Measurements from ENCODE around the gene KLHL30. TPM values are rescaled to one million over a fixed set of nuclear protein-coding genes. Genes with fewer than 3 reads are reported as not detected.
A peak's percentile ranks its signal among the peaks of the same experiment; 100 is the strongest.
"Not testable (repeated sequence)": the region's sequence is repeated elsewhere in the genome, so short reads cannot be mapped to it uniquely, and the experiment has no call there.

KLHL30 gene
- polyA plus RNA-seq, 1 donor (not counting 4 experiments of a cell fraction or from before 2014, with no cell fraction given), result not detected

DNA sequence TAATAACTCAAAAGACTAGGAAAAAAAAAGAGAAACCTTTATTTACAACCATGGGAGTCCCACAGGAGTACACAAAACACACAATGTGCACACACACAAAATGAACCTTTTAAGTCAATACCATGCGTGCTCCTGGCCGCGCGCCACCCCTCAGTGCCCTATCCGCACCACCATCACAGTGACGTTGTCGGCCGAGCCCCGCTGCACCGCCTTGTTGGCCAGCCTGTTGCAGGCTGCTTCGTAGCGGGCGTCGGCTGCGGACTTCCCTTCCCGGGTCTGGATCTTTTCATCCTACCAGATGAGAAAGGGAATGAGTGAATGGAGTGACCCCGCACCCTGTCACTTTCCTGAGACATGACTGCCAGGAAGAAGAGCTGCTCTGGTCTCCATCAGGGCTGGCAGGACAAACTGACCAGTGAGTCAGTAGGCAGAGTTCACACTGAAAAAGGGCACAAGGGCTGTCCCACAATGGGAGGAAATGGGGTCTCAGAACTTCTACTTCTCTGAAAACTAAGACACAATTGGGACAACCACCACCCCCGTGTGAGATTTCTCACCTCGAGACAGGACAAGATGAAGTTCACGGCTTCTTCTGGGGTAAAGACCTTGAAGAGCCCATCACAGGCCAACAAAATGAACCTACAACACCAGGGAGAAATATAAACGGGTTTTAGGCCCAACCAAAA lies 32.1 kb downstream of the KLHL30 start:
- FAIRE-seq, result no peak
- peak overlapping the region; percentile 63 for H3K4me2 ChIP-seq (ENCODE audit: control insufficient read depth, extremely low read depth, insufficient read depth, low read depth, low read length)
- H3K79me2 ChIP-seq (ENCODE audit: control insufficient read depth, insufficient read depth, low read length), result no peaks in the 10 kb centered on the region
- no peaks in the 10 kb centered on the region for H3K9me1 ChIP-seq (ENCODE audit: control insufficient read depth, extremely low read depth, insufficient read depth, low read length)
- peaks cover 43% of the 10 kb centered on the region for H3K4me1 ChIP-seq (ENCODE audit: control insufficient read depth, extremely low read depth, insufficient read depth, low read length)
- H3K4me3 ChIP-seq (ENCODE audit: control insufficient read depth in 2 of 3, extremely low read depth in 1 of 3, insufficient read depth in 2 of 3, low read depth in 1 of 3, low read length in 3 of 3), result no peak overlapping the region
- H4K20me1 ChIP-seq (ENCODE audit: control insufficient read depth, extremely low read depth, insufficient read depth, low read length), result no peaks in the 10 kb centered on the region
- peak overlapping the region; percentile 93 for H3K27ac ChIP-seq (ENCODE audit: control insufficient read depth, insufficient read depth, low read length)
- no peak overlapping the region for H2AFZ ChIP-seq (ENCODE audit: control insufficient read depth, low read length)
- dilution Hi-C loops (cut with MboI; ENCODE audit: extremely low pct_ligation_motif_present, low sequenced_read_pairs), result no loop called here
- peaks cover 22 to 65% of the 10 kb centered on the region in 2 experiments for H3K36me3 ChIP-seq (ENCODE audit: control insufficient read depth in 2 of 2, extremely low read depth in 1 of 2, insufficient read depth in 2 of 2, low read length in 2 of 2)
- H3K27me3 ChIP-seq (ENCODE audit: control insufficient read depth, extremely low read depth, insufficient read depth, low read length), result no peaks in the 10 kb centered on the region
- H3K9ac ChIP-seq (ENCODE audit: control insufficient read depth, extremely low read depth, insufficient read depth, low read length), result peak overlapping the region; percentile 68
- no peak for DNase-seq (ENCODE audit: low read depth, low spot score)
- TF ChIP-seq CTCF (optimal IDR thresholded peaks at IDR 0.05 in 1 of 3, IDR thresholded peaks at IDR 0.05 in 1 of 3, conservative IDR thresholded peaks at IDR 0.05 in 1 of 3; ENCODE audit: extremely low read depth in 1 of 3, insufficient read depth in 2 of 3, low read length in 3 of 3) (no peak), EZH2 (IDR thresholded peaks at IDR 0.05; ENCODE audit: low read length) (no peak)
- H3K9me3 ChIP-seq (ENCODE audit: control insufficient read depth, low read depth, low read length), result no peaks in the 10 kb centered on the region

GRCh38 chr2:238171072-238171431 lies 32.6 kb downstream of the KLHL30 start:
- H2AFZ ChIP-seq (ENCODE audit: control insufficient read depth, low read length); H3K9me1 ChIP-seq (ENCODE audit: control insufficient read depth, extremely low read depth, insufficient read depth, low read length); DNase-seq (ENCODE audit: low read depth, low spot score); H3K27me3 ChIP-seq (ENCODE audit: control insufficient read depth, extremely low read depth, insufficient read depth, low read length); FAIRE-seq; dilution Hi-C loops (cut with MboI; ENCODE audit: extremely low pct_ligation_motif_present, low sequenced_read_pairs); H3K9me3 ChIP-seq (ENCODE audit: control insufficient read depth, low read depth, low read length); H3K4me3 ChIP-seq (ENCODE audit: control insufficient read depth in 2 of 3, extremely low read depth in 1 of 3, insufficient read depth in 2 of 3, low read depth in 1 of 3, low read length in 3 of 3); H3K79me2 ChIP-seq (ENCODE audit: control insufficient read depth, insufficient read depth, low read length); H3K4me2 ChIP-seq (ENCODE audit: control insufficient read depth, extremely low read depth, insufficient read depth, low read depth, low read length); H3K9ac ChIP-seq (ENCODE audit: control insufficient read depth, extremely low read depth, insufficient read depth, low read length); H4K20me1 ChIP-seq (ENCODE audit: control insufficient read depth, extremely low read depth, insufficient read depth, low read length): not testable (repeated sequence)
- Histone ChIP-seq H3K27ac (ENCODE audit: control insufficient read depth, insufficient read depth, low read length) (peak overlapping the region; percentile 93), H3K36me3 (ENCODE audit: control insufficient read depth in 2 of 2, extremely low read depth in 1 of 2, insufficient read depth in 2 of 2, low read length in 2 of 2) (peaks cover 22 to 68% of the 10 kb centered on the region in 2 experiments), H3K4me1 (ENCODE audit: control insufficient read depth, extremely low read depth, insufficient read depth, low read length) (peaks cover 44% of the 10 kb centered on the region)
